Measurements from ENCODE around the gene ZC2HC1C. TPM values are rescaled to one million over a fixed set of nuclear protein-coding genes. Genes with fewer than 3 reads are reported as not detected.
A peak's percentile ranks its signal among the peaks of the same experiment; 100 is the strongest.

ZC2HC1C gene
- total RNA-seq, 1 donor from 2014 or later, result 1.9 TPM

- DNase-seq (ENCODE audit: low read depth), result no peak
- H3K4me3 ChIP-seq (ENCODE audit: low read depth, low read length), result no peak overlapping the region
- peak; percentile 89 for TF ChIP-seq CTCF (conservative IDR thresholded peaks at IDR 0.05; ENCODE audit: low read depth, low read length)
These were observed 19.3 kb downstream of the ZC2HC1C start for GRCh38 chr14:75088566-75089373.

- no peak overlapping the region for H3K4me3 ChIP-seq (ENCODE audit: low read depth, low read length)
- no peak for DNase-seq (ENCODE audit: low read depth)
- TF ChIP-seq CTCF (conservative IDR thresholded peaks at IDR 0.05; ENCODE audit: low read depth, low read length), result no peak
These were observed 20.9 kb downstream of the ZC2HC1C start for GRCh38 chr14:75090353-75090752.

GRCh38 chr14:75091251-75091650, 21.8 kb downstream of the ZC2HC1C start:
- no peak for TF ChIP-seq CTCF (conservative IDR thresholded peaks at IDR 0.05; ENCODE audit: low read depth, low read length)
- DNase-seq (ENCODE audit: low read depth), result no peak
- no peak overlapping the region for H3K4me3 ChIP-seq (ENCODE audit: low read depth, low read length)

- no peak for TF ChIP-seq CTCF (conservative IDR thresholded peaks at IDR 0.05; ENCODE audit: low read depth, low read length)
- no peak for DNase-seq (ENCODE audit: low read depth)
- no peak overlapping the region for H3K4me3 ChIP-seq (ENCODE audit: low read depth, low read length)
These were observed 23.3 kb downstream of the ZC2HC1C start for GRCh38 chr14:75092698-75093097.

GRCh38 chr14:75094896-75095295, 25.5 kb downstream of the ZC2HC1C start:
- H3K4me3 ChIP-seq (ENCODE audit: low read depth, low read length), result no peak overlapping the region
- TF ChIP-seq CTCF (conservative IDR thresholded peaks at IDR 0.05; ENCODE audit: low read depth, low read length), result no peak
- DNase-seq (ENCODE audit: low read depth), result no peak

- no peak for TF ChIP-seq CTCF (conservative IDR thresholded peaks at IDR 0.05; ENCODE audit: low read depth, low read length)
- DNase-seq (ENCODE audit: low read depth), result no peak
- H3K4me3 ChIP-seq (ENCODE audit: low read depth, low read length), result no peak overlapping the region
These were observed 26.2 kb downstream of the ZC2HC1C start for GRCh38 chr14:75095690-75096089.

GRCh38 chr14:75096959-75097358, 27.5 kb downstream of the ZC2HC1C start:
- TF ChIP-seq CTCF (conservative IDR thresholded peaks at IDR 0.05; ENCODE audit: low read depth, low read length), result no peak
- H3K4me3 ChIP-seq (ENCODE audit: low read depth, low read length), result no peak overlapping the region
- DNase-seq (ENCODE audit: low read depth), result no peak

Measured in epithelial cell of proximal tubule (primary cell).